ENCODE data around the gene PRKAR2B. TPM values are rescaled to one million over a fixed set of nuclear protein-coding genes. Genes with fewer than 3 reads are reported as not detected.

PRKAR2B gene
- total RNA-seq, 1 donor from 2014 or later, result 7.9 TPM

- DNase-seq, result no peak
- H3K36me3 ChIP-seq, result no peaks in the 10 kb centered on the region
- no peaks in the 10 kb centered on the region for H3K9me3 ChIP-seq
- no peak overlapping the region for H3K27ac ChIP-seq
- H3K4me1 ChIP-seq, result peaks cover 3% of the 10 kb centered on the region
- intact Hi-C loops (cut with DNase I), result no loop called here
- no peak overlapping the region for H3K4me3 ChIP-seq
- TF ChIP-seq, protein P1, sequence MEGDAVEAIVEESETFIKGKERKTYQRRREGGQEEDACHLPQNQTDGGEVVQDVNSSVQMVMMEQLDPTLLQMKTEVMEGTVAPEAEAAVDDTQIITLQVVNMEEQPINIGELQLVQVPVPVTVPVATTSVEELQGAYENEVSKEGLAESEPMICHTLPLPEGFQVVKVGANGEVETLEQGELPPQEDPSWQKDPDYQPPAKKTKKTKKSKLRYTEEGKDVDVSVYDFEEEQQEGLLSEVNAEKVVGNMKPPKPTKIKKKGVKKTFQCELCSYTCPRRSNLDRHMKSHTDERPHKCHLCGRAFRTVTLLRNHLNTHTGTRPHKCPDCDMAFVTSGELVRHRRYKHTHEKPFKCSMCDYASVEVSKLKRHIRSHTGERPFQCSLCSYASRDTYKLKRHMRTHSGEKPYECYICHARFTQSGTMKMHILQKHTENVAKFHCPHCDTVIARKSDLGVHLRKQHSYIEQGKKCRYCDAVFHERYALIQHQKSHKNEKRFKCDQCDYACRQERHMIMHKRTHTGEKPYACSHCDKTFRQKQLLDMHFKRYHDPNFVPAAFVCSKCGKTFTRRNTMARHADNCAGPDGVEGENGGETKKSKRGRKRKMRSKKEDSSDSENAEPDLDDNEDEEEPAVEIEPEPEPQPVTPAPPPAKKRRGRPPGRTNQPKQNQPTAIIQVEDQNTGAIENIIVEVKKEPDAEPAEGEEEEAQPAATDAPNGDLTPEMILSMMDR (IDR thresholded peaks at IDR 0.05), result no peak
- ATAC-seq, result no peak
- no peaks in the 10 kb centered on the region for H3K27me3 ChIP-seq
Observed at GRCh38 chr7:107012691-107013090, 31.8 kb upstream of the PRKAR2B start.

GRCh38 chr7:107014387-107015023 is 30.0 kb upstream of the PRKAR2B start:
- no peaks in the 10 kb centered on the region for H3K36me3 ChIP-seq
- DNase-seq (no peak), ATAC-seq (no peak)
- intact Hi-C loops (cut with DNase I), result no loop called here
- H3K4me3 ChIP-seq, result no peak overlapping the region
- no peaks in the 10 kb centered on the region for H3K27me3 ChIP-seq
- H3K9me3 ChIP-seq, result no peaks in the 10 kb centered on the region
- peaks cover 3% of the 10 kb centered on the region for H3K4me1 ChIP-seq
- H3K27ac ChIP-seq, result no peak overlapping the region
- TF ChIP-seq, protein P1 (IDR thresholded peaks at IDR 0.05), result no peak

DNA sequence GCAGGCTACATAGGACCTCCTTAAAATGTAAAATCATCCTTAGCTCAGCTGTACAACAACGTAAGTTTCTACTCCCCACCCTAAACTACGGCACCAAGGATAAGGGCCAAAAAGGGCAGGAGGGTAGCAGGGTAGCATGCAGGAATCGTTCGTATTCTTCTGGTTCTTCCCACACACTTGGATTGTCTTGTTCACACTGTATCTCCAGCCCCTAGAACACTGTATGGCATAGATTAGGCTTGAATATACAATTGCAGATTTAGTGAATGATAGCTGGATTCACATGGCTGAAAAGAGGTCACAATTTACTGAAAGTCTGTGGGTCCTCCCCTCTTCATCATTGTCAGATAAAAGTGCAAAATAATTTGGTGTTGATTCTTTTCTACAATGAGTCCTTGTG is 28.2 kb upstream of the PRKAR2B start:
- ATAC-seq (no peak), DNase-seq (no peak)
- Histone ChIP-seq H3K4me1 (peaks cover 3% of the 10 kb centered on the region), H3K27ac (no peak overlapping the region), H3K4me3 (no peak overlapping the region), H3K9me3 (no peaks in the 10 kb centered on the region), H3K36me3 (no peaks in the 10 kb centered on the region), H3K27me3 (no peaks in the 10 kb centered on the region)
- TF ChIP-seq, protein P1 (IDR thresholded peaks at IDR 0.05), result no peak
- intact Hi-C loops (cut with DNase I), result no loop called here

DNA sequence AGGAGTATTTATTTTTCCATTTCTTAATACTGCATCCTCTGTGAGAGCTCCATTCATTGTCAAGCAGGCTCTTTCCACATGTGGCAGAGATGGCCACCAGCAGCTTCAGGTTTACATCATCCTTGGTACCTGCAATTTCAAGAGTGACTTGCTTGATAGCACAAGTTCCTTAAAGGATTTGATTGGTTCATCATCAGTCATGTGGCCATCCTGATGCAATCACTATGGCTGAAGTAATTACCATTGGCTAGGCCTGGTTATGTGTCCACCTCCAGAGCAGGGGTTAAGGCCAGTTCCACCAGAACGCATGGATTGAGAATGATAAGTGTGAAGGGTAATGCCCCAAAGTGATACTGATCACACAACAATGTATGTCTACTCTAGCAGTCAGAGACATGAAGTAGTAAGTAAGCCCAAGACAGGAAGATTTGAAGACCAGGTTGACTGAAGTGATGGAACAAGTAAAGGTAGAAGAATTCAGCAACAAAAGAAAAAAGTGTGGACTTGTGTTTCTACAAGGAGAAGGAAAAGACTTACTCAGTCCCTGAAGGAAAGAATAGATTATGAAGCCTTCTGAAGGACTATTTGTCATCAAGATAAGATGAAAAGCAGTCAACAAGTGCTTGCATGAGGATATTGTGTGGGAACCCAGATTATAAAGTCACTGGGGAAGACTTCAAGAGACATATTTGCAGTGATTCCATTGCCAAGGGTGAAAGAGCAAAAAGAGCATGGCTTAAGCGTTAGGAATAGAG is 26.4 kb upstream of the PRKAR2B start:
- no peaks in the 10 kb centered on the region for H3K36me3 ChIP-seq
- no peak overlapping the region for H3K27ac ChIP-seq
- no peaks in the 10 kb centered on the region for H3K27me3 ChIP-seq
- intact Hi-C loops (cut with DNase I), result no loop called here
- H3K4me1 ChIP-seq, result peaks cover 3% of the 10 kb centered on the region
- ATAC-seq (no peak), DNase-seq (no peak)
- TF ChIP-seq, protein P1 (IDR thresholded peaks at IDR 0.05), result no peak
- H3K9me3 ChIP-seq, result no peaks in the 10 kb centered on the region
- H3K4me3 ChIP-seq, result no peak overlapping the region

DNA sequence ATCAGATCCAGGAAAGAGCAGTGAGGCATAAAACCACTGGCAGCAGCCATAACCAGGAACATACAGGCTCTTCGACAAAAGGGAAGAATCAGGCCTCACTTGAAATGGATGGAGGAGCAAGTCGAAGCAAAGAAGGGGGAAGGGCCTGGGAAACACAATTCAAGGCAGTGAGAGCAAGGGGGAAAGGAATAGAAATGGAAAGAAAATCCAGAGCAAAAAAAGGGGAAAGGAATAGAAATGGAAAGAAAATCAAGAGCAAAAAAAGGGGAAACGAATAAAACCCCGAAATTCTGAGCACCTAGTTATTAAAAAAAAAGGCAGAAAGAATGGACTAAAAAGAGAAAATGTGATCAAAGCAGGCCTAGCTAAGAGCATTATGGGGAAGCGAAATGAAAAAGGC is 24.1 kb upstream of the PRKAR2B start:
- no peak overlapping the region for H3K27ac ChIP-seq
- no peak overlapping the region for H3K4me3 ChIP-seq
- no peaks in the 10 kb centered on the region for H3K36me3 ChIP-seq
- H3K27me3 ChIP-seq, result no peaks in the 10 kb centered on the region
- TF ChIP-seq, protein P1 (IDR thresholded peaks at IDR 0.05), result no peak
- intact Hi-C loops (cut with DNase I), result no loop called here
- ATAC-seq (no peak), DNase-seq (no peak)
- H3K9me3 ChIP-seq, result no peaks in the 10 kb centered on the region
- H3K4me1 ChIP-seq, result no peaks in the 10 kb centered on the region

All from upper lobe of right lung (tissue), 1 donor.